Stomach (tissue), 4 donors: ENCODE data around the gene GPR61.

Source experiments
- EP300 ChIP-seq: sonication (generic); formaldehyde crosslinking; IDR thresholded peaks from one replicate; pipeline ENCODE4 v1.6.1; 2017; ENCODE audit warnings: antibody characterized with exemption
- POLR2A ChIP-seq, 4 donors: fragments of 450-650 bp; IDR thresholded peaks; one replicate each; pipeline ENCODE4 v1.6.1; 2016; ENCODE audit warnings: antibody characterized with exemption in 4 of 4, control low read depth in 2 of 4, mild to moderate bottlenecking in 1 of 4, moderate library complexity in 1 of 4
- POLR2AphosphoS5 ChIP-seq, 3 donors: sonication (generic); formaldehyde crosslinking; IDR thresholded peaks; one replicate each; pipeline ENCODE4 v1.6.1; 2016; ENCODE audit warnings: antibody characterized with exemption in 3 of 3
- TF ChIP-seq, protein P1 (sequence below), 7 experiments: fragments of 450-650 bp in 4 of 7; fragments of 200-600 bp in 3 of 7; sonication (generic) in 3 of 7; IDR thresholded peaks; one replicate each; pipeline ENCODE4 v1.5.1; 2016 to 2019; ENCODE audit warnings: antibody characterized with exemption in 7 of 7, control low read depth in 2 of 7, mild to moderate bottlenecking in 1 of 7

DNA sequence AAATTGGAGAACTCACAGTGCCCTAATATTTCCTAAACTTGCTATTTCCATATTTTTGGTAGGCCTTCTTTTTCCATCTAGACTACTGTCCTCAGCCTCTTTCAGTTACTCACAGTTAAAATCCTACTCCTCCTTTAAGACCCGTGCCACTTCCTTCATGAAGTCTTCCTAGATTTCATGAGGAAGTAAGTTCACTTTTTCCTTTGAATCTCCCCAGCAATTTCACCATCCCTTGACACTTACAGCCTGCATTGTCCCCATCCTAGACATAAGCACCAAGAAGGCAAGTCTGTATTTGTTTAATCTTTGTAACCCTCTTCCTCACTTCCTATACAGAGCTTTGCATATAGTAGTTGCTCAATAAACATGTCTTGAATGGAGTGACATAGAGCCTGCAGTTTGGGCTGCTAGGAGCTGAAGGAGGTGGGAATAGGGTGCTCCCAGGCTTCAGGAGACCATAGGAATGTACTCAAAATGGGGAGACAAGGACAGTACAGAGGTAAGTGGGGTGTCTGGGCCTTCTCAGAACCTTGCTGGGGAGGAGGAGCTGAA lies 5.3 kb upstream of the GPR61 start:
- TF ChIP-seq EP300 (no peak), POLR2AphosphoS5 (IDR thresholded peaks at IDR 0.05) (no peak), POLR2A (IDR thresholded peaks at IDR 0.05) (no peak)
- TF ChIP-seq, protein P1, sequence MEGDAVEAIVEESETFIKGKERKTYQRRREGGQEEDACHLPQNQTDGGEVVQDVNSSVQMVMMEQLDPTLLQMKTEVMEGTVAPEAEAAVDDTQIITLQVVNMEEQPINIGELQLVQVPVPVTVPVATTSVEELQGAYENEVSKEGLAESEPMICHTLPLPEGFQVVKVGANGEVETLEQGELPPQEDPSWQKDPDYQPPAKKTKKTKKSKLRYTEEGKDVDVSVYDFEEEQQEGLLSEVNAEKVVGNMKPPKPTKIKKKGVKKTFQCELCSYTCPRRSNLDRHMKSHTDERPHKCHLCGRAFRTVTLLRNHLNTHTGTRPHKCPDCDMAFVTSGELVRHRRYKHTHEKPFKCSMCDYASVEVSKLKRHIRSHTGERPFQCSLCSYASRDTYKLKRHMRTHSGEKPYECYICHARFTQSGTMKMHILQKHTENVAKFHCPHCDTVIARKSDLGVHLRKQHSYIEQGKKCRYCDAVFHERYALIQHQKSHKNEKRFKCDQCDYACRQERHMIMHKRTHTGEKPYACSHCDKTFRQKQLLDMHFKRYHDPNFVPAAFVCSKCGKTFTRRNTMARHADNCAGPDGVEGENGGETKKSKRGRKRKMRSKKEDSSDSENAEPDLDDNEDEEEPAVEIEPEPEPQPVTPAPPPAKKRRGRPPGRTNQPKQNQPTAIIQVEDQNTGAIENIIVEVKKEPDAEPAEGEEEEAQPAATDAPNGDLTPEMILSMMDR (IDR thresholded peaks at IDR 0.05), result no peak
